ENCODE measurements around the gene POLR3K.
"Not testable (repeated sequence)": the region's sequence is repeated elsewhere in the genome, so short reads cannot be mapped to it uniquely, and the experiment has no call there.

DNA sequence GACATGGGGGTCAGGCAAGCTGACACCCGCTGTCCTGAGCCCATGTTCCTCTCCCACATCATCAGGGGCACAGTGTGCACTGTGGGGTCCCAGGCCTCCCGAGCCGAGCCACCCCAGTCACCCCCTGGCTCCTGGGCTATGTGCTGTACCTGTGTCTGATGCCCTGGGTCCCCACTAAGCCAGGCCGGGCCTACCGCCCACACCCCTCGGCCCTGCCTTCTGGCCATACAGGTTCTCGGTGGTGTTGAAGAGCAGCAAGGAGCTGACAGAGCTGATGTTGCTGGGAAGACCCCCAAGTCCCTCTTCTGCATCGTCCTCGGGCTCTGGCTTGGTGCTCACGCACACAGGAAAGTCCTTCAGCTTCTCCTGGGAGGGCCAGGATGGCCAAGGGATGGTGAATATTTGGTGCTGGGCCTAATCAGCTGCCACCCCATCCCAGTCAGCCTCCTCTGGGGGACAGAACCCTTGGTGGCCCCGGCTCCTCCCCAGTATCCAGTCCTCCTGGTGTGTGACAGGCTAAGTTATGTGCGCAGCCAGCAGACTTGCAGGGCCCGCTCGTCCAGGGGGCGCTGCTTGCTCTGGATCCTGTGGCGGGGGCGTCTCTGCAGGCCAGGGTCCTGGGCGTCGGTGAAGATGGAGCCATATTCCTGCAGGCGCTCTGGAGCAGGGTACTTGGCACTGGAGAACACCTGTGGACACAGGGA lies 36.2 kb downstream of the POLR3K start:
- TF ChIP-seq, protein P1, sequence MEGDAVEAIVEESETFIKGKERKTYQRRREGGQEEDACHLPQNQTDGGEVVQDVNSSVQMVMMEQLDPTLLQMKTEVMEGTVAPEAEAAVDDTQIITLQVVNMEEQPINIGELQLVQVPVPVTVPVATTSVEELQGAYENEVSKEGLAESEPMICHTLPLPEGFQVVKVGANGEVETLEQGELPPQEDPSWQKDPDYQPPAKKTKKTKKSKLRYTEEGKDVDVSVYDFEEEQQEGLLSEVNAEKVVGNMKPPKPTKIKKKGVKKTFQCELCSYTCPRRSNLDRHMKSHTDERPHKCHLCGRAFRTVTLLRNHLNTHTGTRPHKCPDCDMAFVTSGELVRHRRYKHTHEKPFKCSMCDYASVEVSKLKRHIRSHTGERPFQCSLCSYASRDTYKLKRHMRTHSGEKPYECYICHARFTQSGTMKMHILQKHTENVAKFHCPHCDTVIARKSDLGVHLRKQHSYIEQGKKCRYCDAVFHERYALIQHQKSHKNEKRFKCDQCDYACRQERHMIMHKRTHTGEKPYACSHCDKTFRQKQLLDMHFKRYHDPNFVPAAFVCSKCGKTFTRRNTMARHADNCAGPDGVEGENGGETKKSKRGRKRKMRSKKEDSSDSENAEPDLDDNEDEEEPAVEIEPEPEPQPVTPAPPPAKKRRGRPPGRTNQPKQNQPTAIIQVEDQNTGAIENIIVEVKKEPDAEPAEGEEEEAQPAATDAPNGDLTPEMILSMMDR (IDR thresholded peaks at IDR 0.05; ENCODE audit: low read depth, low read length), result not testable (repeated sequence)
- TF ChIP-seq POLR2A (IDR thresholded peaks at IDR 0.05; ENCODE audit: extremely low read depth, insufficient read length); MYC (IDR thresholded peaks at IDR 0.05; ENCODE audit: low read depth, low read length): not testable (repeated sequence)
- TF ChIP-seq, protein P2, sequence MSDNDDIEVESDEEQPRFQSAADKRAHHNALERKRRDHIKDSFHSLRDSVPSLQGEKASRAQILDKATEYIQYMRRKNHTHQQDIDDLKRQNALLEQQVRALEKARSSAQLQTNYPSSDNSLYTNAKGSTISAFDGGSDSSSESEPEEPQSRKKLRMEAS (IDR thresholded peaks at IDR 0.05; ENCODE audit: low read depth, low read length), result not testable (repeated sequence)

All from NB4 (cell line).